SH-SY5Y (cell line): ENCODE data around the gene HS3ST5.

Experiments used
- GATA2 ChIP-seq: IDR thresholded peaks from 2 replicates; pipeline ENCODE4 v1.6.1; 2011; ENCODE audit warnings: mild to moderate bottlenecking, low read depth, low read length
- GATA3 ChIP-seq: IDR thresholded peaks from 2 replicates; pipeline ENCODE4 v1.6.1; 2011; ENCODE audit warnings: low read depth, mild to moderate bottlenecking, low read length, moderate library complexity

Gene HS3ST5

GRCh38 chr6:114304304-114304887 lies 38.4 kb downstream of the HS3ST5 start:
- TF ChIP-seq GATA2 (no peak), GATA3 (no peak)

DNA sequence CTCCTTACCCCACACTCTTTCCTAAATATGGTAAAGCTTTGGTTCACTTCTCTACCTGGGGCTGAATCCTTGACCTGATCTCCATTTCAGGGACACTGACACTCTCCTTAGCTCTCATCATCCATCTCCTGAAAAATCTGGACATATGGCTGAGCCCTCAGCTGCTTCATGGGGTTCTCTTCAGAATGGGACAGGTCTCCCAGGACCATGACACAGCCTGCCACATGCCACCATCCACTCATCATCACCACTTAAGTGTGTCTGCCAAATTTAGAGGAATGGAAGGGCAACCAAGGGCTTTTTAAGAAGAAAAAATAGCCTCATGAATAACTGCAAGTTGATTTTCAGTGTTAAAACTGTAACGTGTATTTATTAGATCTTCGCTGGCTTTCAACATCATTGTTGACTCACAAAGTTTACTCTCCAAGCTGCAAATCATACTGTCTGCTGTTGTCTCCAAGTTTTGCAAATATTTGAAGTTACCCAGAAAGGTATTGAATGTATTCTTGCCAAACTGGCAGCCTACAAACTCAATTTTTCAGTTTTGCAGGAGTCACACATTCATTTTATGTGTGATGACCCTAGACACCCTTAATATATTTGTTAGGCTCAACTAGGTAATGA lies 41.1 kb downstream of the HS3ST5 start:
- TF ChIP-seq GATA3: no peak
- no peak for TF ChIP-seq GATA2

DNA sequence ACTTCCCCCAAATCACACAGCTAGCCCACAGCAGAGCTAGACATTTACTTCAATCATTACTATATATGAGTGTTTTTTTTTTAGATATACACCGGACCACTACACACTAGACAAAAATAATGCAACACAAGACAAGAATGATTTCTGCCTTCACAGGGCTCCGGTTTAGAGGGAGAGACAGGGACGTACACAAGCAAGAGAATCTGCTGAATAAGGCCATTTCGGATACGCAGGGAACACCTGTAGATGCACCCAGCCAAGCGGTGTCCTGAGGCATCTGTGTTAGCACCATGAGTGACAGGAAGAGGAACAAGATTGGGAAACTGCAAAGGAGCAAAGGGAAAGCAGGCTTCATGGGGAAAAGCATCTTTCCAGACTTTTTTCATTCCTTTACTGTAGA lies 45.7 kb downstream of the HS3ST5 start:
- no peak for TF ChIP-seq GATA2

DNA sequence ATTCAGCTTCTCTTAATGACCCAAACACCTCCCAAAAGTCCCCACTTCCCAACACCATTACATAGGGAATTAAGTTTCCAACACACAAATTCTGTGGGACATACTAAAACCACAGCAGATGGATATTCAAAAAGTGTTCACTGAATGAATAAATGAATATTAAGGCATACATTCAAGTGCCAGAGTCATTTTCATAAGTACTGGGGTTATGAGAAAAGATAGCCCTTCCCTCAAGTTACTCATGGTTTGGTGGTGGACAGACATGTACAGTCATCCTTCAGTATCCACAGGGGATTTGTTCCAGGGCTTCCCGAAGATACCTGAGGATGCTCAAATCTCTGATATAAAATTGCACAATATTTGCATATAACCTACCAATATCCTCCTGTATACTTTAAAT lies 50.4 kb downstream of the HS3ST5 start:
- TF ChIP-seq GATA2: no peak
- TF ChIP-seq GATA3: no peak

- no peak for TF ChIP-seq GATA3
- no peak for TF ChIP-seq GATA2
Observed at GRCh38 chr6:114291428-114291827, 51.4 kb downstream of the HS3ST5 start.

GRCh38 chr6:114290864-114291263 lies 52.0 kb downstream of the HS3ST5 start:
- TF ChIP-seq GATA3: no peak
- TF ChIP-seq GATA2: no peak

DNA sequence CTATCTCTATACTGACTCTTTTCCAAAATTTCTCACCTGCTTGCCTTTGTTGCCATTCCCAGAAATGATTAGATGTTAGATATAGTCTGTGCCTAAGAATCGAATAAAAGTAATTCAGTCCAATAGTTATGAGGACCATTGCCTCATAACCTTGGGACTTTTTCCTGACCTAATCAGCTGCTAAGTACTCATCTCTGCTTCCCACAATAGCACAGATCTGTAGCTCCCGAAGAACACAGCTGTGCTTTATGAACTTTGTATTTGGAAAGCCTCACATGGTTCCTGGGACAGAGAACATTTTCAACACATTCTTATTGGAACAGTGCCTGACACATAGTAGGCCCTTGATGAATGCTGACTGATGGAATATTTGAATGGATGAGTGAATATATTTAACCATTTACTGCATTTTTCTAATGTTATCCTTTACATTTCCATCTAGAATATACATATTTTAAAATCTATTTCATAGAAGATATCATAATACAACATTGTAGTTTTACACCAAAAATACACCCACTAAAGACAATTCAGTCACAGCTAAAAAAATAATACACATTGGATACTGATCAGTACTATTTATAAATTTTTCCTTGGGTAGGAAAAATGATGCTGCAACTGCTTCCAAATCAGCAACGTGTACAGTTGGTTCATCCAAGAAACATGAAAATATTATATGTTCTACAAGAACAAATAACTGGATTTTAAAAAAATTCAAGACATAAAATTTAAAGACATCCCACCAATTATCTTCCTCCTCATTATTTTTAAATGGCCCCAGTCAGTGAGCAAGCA lies 53.9 kb downstream of the HS3ST5 start:
- TF ChIP-seq GATA2: no peak
- no peak for TF ChIP-seq GATA3

DNA sequence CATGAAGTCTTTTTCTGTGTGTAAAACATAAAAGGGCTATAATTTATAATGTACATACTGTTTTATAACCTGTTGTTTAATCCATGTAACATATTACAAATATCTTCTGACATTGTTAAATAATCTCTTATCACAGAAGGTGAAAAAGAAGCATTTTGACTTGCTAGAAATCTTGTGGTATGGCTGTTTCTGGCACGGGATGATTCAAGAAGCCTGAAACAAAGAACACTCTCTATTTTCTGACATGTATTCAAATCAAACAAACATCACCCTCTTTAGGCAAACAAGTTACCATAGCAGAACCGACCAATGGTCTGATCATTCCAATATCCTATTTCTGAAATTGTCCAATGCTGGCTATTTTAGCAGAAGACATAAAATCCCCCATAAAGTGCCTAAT lies 55.4 kb downstream of the HS3ST5 start:
- TF ChIP-seq GATA3 (no peak), GATA2 (no peak)

DNA sequence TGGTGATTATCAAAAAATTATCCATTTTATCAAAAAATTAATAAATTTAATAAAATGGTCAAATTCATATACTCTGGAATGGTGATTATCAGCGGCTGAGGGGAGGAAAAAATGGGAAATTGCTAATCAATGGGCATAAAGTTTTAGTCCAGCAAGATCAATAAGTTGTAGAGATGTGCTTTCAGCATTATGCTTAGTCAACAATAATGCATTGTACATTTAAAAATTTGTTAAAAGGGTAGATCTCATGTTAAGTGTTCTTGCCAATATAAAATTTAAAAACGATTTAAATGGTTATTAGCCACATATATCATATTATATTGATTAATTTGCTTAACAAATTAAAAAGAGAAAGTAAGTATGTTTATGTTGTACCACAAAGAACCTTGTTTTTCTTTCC lies 56.6 kb downstream of the HS3ST5 start:
- TF ChIP-seq GATA3 (no peak), GATA2 (no peak)

- TF ChIP-seq GATA3: no peak
- TF ChIP-seq GATA2: no peak
Observed at GRCh38 chr6:114284281-114284680, 58.5 kb downstream of the HS3ST5 start.

GRCh38 chr6:114282292-114282691 lies 60.5 kb downstream of the HS3ST5 start:
- no peak for TF ChIP-seq GATA2
- TF ChIP-seq GATA3: no peak

- TF ChIP-seq GATA3 (no peak), GATA2 (no peak)
Observed at GRCh38 chr6:114281496-114281895, 61.3 kb downstream of the HS3ST5 start.

DNA sequence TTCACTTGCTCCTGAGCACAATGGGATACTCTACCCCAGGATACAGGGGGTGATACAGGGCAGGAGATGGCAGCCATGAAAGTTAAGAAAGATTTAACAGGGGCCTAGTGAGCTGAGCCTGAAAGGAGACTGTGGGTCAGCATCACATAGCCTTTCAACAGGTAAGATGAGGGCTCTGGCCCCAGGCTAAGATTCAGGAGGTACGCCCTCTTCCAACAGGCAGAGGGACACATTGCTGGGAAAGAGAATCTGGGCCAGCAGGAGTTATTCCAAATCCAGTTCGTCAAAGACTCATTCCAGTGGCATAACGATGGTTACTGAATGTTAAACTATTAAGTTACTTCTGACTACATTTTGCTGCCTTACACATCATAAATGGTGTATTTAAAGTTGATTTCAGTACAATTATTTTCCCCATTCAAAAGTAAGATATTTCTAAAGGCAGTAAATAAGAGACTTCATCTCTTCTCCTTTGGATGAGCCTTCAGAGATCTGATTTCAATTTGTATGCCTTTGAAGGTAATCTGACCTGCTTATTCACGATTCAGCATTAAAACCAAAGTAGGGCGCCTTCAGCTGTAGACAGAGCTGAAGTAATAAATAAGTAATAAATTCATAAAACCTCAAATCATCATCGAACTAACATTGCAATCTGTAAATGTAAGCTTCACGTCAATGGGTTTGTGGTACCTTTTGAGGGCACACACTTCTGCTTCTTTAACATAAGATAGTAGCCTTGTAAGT lies 62.4 kb downstream of the HS3ST5 start:
- TF ChIP-seq GATA2 (no peak), GATA3 (no peak)

DNA sequence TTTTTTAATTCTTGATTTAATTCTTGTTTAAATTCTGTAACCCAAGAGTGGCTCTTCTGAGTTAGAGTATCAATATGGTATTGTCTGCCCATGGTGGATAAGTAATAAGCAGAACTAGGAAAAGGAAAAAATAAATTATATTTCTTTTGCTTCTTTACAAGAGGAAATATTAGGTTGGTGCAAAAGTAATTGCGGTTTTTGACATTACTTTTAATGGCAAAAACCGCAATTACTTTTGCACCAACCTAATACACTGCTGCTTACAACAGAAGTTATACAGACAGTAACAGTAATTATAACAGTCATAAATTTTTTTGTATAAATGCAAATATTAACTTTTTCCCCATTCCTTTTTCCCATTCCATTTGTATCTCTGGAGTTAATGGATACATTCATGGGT lies 65.6 kb downstream of the HS3ST5 start:
- TF ChIP-seq GATA2 (no peak), GATA3 (no peak)
